ENCODE results near the gene FAM193A.
"Not testable (repeated sequence)": the region's sequence is repeated elsewhere in the genome, so short reads cannot be mapped to it uniquely, and the experiment has no call there.

Gene FAM193A

GRCh38 chr4:2735869-2736268 lies 199.4 kb downstream of the FAM193A start:
- no peaks in the 10 kb centered on the region for H3K27me3 ChIP-seq (ENCODE audit: low read depth)
- no peak overlapping the region for H3K4me3 ChIP-seq
- in situ Hi-C loops (cut with MboI; ENCODE audit: low sequenced_read_pairs): no loop called here
- no peaks in the 10 kb centered on the region for H3K4me1 ChIP-seq
- H3K9me3 ChIP-seq: peaks cover 3% of the 10 kb centered on the region; the same call in 1 of the 2 replicates
- peaks cover 26% of the 10 kb centered on the region for H3K36me3 ChIP-seq (replicated peaks)
- no peak for DNase-seq (ENCODE audit: low spot score in 2 of 2)

DNA sequence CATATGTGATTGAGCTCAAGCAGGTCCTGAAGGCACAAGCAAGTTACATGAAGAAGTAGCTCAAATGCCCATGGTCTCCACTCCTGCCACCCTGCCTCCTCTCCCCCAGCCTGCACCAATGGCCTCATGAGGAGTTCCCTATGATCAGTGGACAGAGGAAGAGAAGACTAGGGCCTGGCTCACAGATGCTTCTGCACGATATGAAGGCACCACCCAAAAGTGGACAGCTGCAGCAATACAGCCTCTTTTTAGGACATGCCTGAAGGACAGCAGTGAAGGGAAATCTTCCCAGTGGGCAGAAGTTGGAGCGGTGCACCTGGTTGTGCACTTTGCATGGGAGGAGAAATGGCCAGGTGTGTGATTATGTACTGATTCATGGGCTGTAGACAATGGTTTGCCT lies 201.8 kb downstream of the FAM193A start:
- H3K27me3 ChIP-seq (ENCODE audit: low read depth); DNase-seq (ENCODE audit: low spot score in 2 of 2); H3K4me3 ChIP-seq; H3K4me1 ChIP-seq; in situ Hi-C loops (cut with MboI; ENCODE audit: low sequenced_read_pairs); H3K9me3 ChIP-seq: not testable (repeated sequence)
- H3K36me3 ChIP-seq (replicated peaks): peaks cover 17% of the 10 kb centered on the region

GRCh38 chr4:2741626-2742025 lies 205.2 kb downstream of the FAM193A start:
- DNase-seq (ENCODE audit: low spot score in 2 of 2): no peak
- Histone ChIP-seq H3K9me3 (no peaks in the 10 kb centered on the region), H3K4me1 (no peaks in the 10 kb centered on the region), H3K4me3 (no peak overlapping the region), H3K36me3 (replicated peaks) (peaks cover 42% of the 10 kb centered on the region), H3K27me3 (ENCODE audit: low read depth) (no peaks in the 10 kb centered on the region)
- in situ Hi-C loops (cut with MboI; ENCODE audit: low sequenced_read_pairs): no loop called here

- no peaks in the 10 kb centered on the region for H3K4me1 ChIP-seq
- H3K36me3 ChIP-seq (replicated peaks): peaks cover 48% of the 10 kb centered on the region
- no peak for DNase-seq (ENCODE audit: low spot score in 2 of 2)
- no peaks in the 10 kb centered on the region for H3K9me3 ChIP-seq
- in situ Hi-C loops (cut with MboI; ENCODE audit: low sequenced_read_pairs): no loop called here
- no peak overlapping the region for H3K4me3 ChIP-seq
- H3K27me3 ChIP-seq (ENCODE audit: low read depth): no peaks in the 10 kb centered on the region
Measured at GRCh38 chr4:2742081-2742822, 205.8 kb downstream of the FAM193A start.

GRCh38 chr4:2742823-2743517 lies 206.5 kb downstream of the FAM193A start:
- H3K9me3 ChIP-seq: no peaks in the 10 kb centered on the region
- H3K4me1 ChIP-seq: no peaks in the 10 kb centered on the region
- no peak overlapping the region for H3K4me3 ChIP-seq
- peaks cover 54% of the 10 kb centered on the region for H3K36me3 ChIP-seq (replicated peaks)
- no peaks in the 10 kb centered on the region for H3K27me3 ChIP-seq (ENCODE audit: low read depth)
- in situ Hi-C loops (cut with MboI; ENCODE audit: low sequenced_read_pairs): no loop called here
- no peak for DNase-seq (ENCODE audit: low spot score in 2 of 2)

- Histone ChIP-seq H3K4me1 (no peaks in the 10 kb centered on the region), H3K4me3 (no peak overlapping the region), H3K36me3 (replicated peaks) (peaks cover 54% of the 10 kb centered on the region), H3K9me3 (no peaks in the 10 kb centered on the region), H3K27me3 (ENCODE audit: low read depth) (no peaks in the 10 kb centered on the region)
- in situ Hi-C loops (cut with MboI; ENCODE audit: low sequenced_read_pairs): no loop called here
- DNase-seq (ENCODE audit: low spot score in 2 of 2): no peak
Measured at GRCh38 chr4:2743518-2744445, 207.3 kb downstream of the FAM193A start.

DNA sequence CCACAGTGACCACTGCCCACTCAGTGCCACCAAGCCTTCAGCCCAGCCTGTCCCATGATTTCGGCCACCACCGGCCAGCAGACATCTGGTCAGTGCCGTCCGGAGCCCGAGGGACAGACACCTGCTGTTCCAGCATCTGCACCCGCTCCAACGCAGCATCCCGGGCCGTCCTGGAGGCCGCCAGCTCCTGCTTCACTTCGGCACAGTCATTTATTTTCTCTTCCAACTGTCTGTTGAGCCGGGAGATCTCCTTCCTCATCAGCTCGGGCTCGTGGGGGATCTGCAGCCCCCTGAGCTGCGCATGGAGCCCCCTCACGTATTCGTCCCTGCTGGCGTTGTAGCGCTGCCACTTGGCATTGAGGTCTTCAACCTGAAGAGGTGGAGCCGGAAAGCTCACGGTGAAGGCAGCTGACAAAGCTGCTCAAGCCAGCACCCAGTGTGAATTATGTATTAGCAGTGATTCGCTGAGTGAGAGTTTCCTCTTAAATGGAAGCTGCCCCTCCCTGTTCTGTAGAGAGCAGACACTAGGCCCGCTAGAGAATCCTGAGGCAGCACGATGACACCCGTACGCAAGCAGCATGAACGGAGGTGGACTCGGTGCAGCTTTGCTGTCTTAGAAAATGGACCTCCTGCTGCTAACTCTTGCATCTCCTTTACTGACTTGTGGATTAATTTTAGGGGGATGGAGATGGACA lies 208.3 kb downstream of the FAM193A start:
- no peaks in the 10 kb centered on the region for H3K27me3 ChIP-seq (ENCODE audit: low read depth)
- DNase-seq (ENCODE audit: low spot score in 2 of 2): no peak
- no peaks in the 10 kb centered on the region for H3K4me1 ChIP-seq
- no peak overlapping the region for H3K4me3 ChIP-seq
- no peaks in the 10 kb centered on the region for H3K9me3 ChIP-seq
- in situ Hi-C loops (cut with MboI; ENCODE audit: low sequenced_read_pairs): no loop called here
- peaks cover 54% of the 10 kb centered on the region for H3K36me3 ChIP-seq (replicated peaks)

DNA sequence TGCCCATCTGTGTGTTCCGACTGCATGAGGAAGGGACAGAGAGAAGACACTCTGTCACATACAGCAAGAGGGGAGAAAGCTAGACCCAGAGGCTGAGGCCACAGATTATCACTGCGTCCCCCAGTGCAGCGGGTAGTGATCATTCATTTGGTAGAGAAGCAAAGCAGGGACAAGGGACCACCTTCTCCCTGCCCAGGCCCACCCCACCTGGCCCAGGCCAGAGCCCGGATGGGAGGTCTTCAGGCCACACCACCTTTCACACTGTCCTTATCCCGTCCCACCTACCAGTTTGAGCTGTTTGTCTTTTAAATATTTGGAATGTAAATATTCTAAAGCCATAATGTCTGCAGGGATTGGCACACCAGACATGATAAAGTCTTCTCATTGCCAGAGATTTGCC lies 209.1 kb downstream of the FAM193A start:
- no peaks in the 10 kb centered on the region for H3K4me1 ChIP-seq

DNA sequence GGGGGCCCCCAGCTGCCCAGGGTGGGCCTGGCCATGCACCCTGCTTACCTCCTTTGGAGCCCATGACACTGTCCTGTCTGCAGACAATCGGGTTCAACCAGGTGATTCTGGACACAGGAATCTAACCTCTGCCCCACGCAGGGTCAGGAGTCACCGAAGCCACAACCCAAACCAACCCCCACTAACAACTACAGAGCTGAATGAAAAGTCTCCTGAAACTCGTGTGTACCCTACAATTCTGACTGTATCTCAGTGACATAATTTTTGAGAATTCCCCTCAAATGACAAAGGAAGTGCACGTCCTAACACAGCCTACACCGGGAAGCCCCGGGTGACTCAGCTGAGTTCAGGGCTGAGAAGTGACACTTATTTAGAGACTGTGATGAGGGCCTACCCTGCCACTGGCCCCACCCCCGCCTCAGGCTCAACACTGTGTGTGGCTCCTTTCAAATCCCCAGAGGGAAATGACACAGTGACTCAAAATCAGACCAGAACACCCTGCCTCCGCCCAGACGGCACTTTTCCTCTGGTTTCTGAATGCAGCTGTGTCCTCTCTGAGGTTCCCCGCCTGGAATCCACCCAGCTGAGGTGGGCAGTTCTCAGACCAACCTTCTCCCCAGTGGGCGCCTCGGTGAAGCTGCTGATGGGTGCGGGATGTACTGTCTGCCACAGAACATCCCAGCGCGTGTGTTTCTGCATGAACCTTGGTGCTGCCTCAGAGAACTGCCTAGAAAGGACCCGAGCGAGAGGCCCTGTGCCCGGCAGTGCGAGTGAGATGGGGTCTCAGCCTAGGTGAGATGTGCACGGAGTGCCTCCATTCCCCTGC lies 209.7 kb downstream of the FAM193A start:
- H3K27me3 ChIP-seq (ENCODE audit: low read depth): no peaks in the 10 kb centered on the region
- H3K36me3 ChIP-seq (replicated peaks): peaks cover 54% of the 10 kb centered on the region
- H3K9me3 ChIP-seq: no peaks in the 10 kb centered on the region
- no peak overlapping the region for H3K4me3 ChIP-seq
- in situ Hi-C loops (cut with MboI; ENCODE audit: low sequenced_read_pairs): no loop called here
- no peaks in the 10 kb centered on the region for H3K4me1 ChIP-seq
- DNase-seq (ENCODE audit: low spot score in 2 of 2): no peak

More for the DNA sequence above, 209.1 kb downstream of the FAM193A start:
- Histone ChIP-seq H3K36me3 (replicated peaks) (peaks cover 54% of the 10 kb centered on the region), H3K27me3 (ENCODE audit: low read depth) (no peaks in the 10 kb centered on the region), H3K9me3 (no peaks in the 10 kb centered on the region), H3K4me3 (no peak overlapping the region)
- no peak for DNase-seq (ENCODE audit: low spot score in 2 of 2)
- in situ Hi-C loops (cut with MboI; ENCODE audit: low sequenced_read_pairs): no loop called here

- Histone ChIP-seq H3K36me3 (replicated peaks) (peaks cover 54% of the 10 kb centered on the region), H3K4me3 (no peak overlapping the region), H3K27me3 (ENCODE audit: low read depth) (no peaks in the 10 kb centered on the region), H3K4me1 (no peaks in the 10 kb centered on the region), H3K9me3 (no peaks in the 10 kb centered on the region)
- in situ Hi-C loops (cut with MboI; ENCODE audit: low sequenced_read_pairs): no loop called here
- DNase-seq (ENCODE audit: low spot score in 2 of 2): no peak
Measured at GRCh38 chr4:2746891-2747695, 210.6 kb downstream of the FAM193A start.

DNA sequence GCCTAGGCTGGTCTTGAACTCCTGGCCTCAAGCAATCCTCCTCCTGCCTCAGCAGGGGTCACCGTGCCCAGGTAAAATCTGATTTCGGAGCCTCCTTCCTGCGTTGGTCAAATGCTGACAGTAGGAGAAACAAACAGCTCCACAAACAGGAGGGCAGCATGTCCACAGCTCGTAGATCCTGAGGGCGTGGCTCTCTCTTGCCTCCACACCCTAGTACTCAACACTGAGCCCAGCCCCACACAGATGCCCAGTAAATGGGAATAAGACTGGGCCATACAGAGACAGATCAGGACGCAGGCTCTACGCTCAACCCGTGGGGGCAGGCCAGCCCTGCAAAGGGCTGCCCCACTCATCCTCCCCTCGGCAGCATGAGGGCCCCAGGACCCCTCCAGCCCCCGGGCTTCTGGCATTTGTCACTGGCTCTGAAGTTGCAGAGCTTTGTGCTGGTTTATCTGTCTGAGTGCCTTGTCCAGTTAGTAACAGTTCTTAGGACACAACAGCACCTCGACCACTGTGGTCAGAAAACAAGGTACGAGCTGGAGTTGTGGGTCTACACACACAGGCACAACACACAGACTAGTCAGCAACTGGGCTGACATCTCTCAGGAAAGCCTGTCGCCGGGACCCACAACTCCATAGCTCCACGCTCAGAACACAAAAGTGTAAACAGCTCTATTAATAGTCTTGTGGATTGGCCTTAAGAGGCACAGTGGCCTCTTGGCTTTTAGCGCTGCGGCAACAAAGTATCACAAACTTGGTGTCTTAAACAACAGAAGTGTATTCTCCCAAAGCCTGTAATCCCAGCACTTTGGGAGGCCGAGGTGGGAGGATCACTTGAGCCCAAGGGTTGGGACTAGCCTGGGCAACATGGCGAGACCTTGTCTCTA lies 214.5 kb downstream of the FAM193A start:
- in situ Hi-C loops (cut with MboI; ENCODE audit: low sequenced_read_pairs): no loop called here
- DNase-seq (ENCODE audit: low spot score in 2 of 2): no peak
- Histone ChIP-seq H3K27me3 (ENCODE audit: low read depth) (no peaks in the 10 kb centered on the region), H3K9me3 (no peaks in the 10 kb centered on the region), H3K4me3 (no peak overlapping the region), H3K36me3 (replicated peaks) (peaks cover 19% of the 10 kb centered on the region), H3K4me1 (peaks cover 4% of the 10 kb centered on the region; the same call in 1 of the 2 replicates)
